Adrenal gland (tissue), 5 donors: ENCODE results near the gene DAP3.

Experiments
- CTCF ChIP-seq, 6 experiments: fragments of 450-650 bp in 4 of 6; fragments of 200-600 bp in 2 of 6; sonication (generic) in 1 of 6; IDR thresholded peaks; 1 replicate in 5 of 6; 2 replicates in 1 of 6; pipeline versions ENCODE4 v1.5.1 to v1.8.0; 2016 to 2021; ENCODE audit warnings: antibody characterized with exemption in 6 of 6, mild to moderate bottlenecking in 2 of 6, moderate library complexity in 1 of 6
- POLR2A ChIP-seq, 2 donors: fragments of 450-650 bp; IDR thresholded peaks; one replicate each; pipeline ENCODE4 v1.6.1; 2017; ENCODE audit warnings: antibody characterized with exemption in 2 of 2, mild to moderate bottlenecking in 2 of 2, moderate library complexity in 1 of 2
- donor health status: DM: no; HTN: no; CAD: no.

GRCh38 chr1:155652951-155653350 lies 35.9 kb upstream of the DAP3 start:
- TF ChIP-seq CTCF (IDR thresholded peaks at IDR 0.05) (no peak), POLR2A (IDR thresholded peaks at IDR 0.05) (no peak)
